GM23338 (cell line): ENCODE results near the gene TTC17. TPM values are rescaled to one million over a fixed set of nuclear protein-coding genes. Genes with fewer than 3 reads are reported as not detected.

Experiments used
- ATAC-seq: fragments of 200-7000 bp; cut with Tn5 transposase; 3 replicates; pipeline ENCODE4 v1.9.1; 2020
- DNase-seq: peaks from one replicate; pipeline ENCODE4 v3.0.0-alpha.2; 2015; ENCODE audit warnings: low spot score
- H2AFZ ChIP-seq: fragments of 200-600 bp; sonication (generic); 2 replicates; pipeline ENCODE4 v1.8.0; 2016; ENCODE audit warnings: antibody characterized with exemption, mild to moderate bottlenecking, moderate library complexity
- H3F3A ChIP-seq: fragments of 200-600 bp; sonication (generic); replicated peaks from 2 replicates; pipeline ENCODE4 v1.8.0; 2017; ENCODE audit warnings: antibody characterized with exemption, mixed run types, low read depth
- H3K27ac ChIP-seq: fragments of 200-600 bp; sonication (generic); 2 replicates; pipeline ENCODE4 v1.6.1; 2016; ENCODE audit warnings: low read depth
- H3K27me3 ChIP-seq: fragments of 200-600 bp; sonication (generic); 2 replicates; pipeline ENCODE4 v1.8.0; 2016; ENCODE audit warnings: mild to moderate bottlenecking, mixed run types, moderate library complexity; ENCODE audit not compliant: insufficient read depth
- H3K36me3 ChIP-seq: fragments of 200-600 bp; sonication (generic); 2 replicates; pipeline ENCODE4 v1.8.0; 2016; ENCODE audit warnings: mild to moderate bottlenecking; ENCODE audit not compliant: insufficient read depth
- H3K4me1 ChIP-seq: fragments of 200-600 bp; sonication (generic); 2 replicates; pipeline ENCODE4 v1.8.0; 2016; ENCODE audit warnings: mild to moderate bottlenecking, moderate library complexity; ENCODE audit not compliant: insufficient read depth
- H3K4me2 ChIP-seq: fragments of 200-600 bp; sonication (generic); 2 replicates; pipeline ENCODE4 v1.7.1; 2017; ENCODE audit warnings: mixed run types
- H3K4me3 ChIP-seq: fragments of 200-600 bp; sonication (generic); 2 replicates; pipeline ENCODE4 v1.6.1; 2016; ENCODE audit warnings: mixed run types
- H3K79me2 ChIP-seq: fragments of 200-600 bp; sonication (generic); replicated peaks from 2 replicates; pipeline ENCODE4 v1.8.0; 2017; ENCODE audit warnings: mild to moderate bottlenecking; ENCODE audit not compliant: insufficient read depth
- H3K9me2 ChIP-seq: fragments of 200-600 bp; sonication (generic); 2 replicates; pipeline ENCODE4 v1.8.0; 2017; ENCODE audit not compliant: insufficient read depth
- H4K20me1 ChIP-seq: fragments of 200-600 bp; sonication (generic); replicated peaks from 2 replicates; pipeline ENCODE4 v1.8.0; 2017; ENCODE audit warnings: mild to moderate bottlenecking; ENCODE audit not compliant: insufficient read depth
- H3K27ac Mint-ChIP-seq: 2 replicates; pipeline ENCODE4 v1.8.0; 2020; ENCODE audit warnings: inconsistent platforms, mild to moderate bottlenecking, moderate library complexity, mixed read lengths
- H3K27me3 Mint-ChIP-seq: 3 replicates; pipeline ENCODE4 v1.8.0; 2022; ENCODE audit warnings: low read depth, mild to moderate bottlenecking, moderate library complexity, mixed read lengths, inconsistent platforms; ENCODE audit not compliant: insufficient read depth, poor library complexity
- H3K36me3 Mint-ChIP-seq: 3 replicates; pipeline ENCODE4 v1.8.0; 2021; ENCODE audit warnings: low read depth, mild to moderate bottlenecking, inconsistent platforms, moderate library complexity, mixed read lengths
- H3K4me1 Mint-ChIP-seq: 3 replicates; pipeline ENCODE4 v1.8.0; 2020; ENCODE audit warnings: mild to moderate bottlenecking, inconsistent platforms, mixed read lengths
- H3K4me3 Mint-ChIP-seq: 3 replicates; pipeline ENCODE4 v1.8.0; 2021; ENCODE audit warnings: moderate library complexity, mild to moderate bottlenecking, inconsistent platforms, mixed read lengths
- H3K9me3 Mint-ChIP-seq: 3 replicates; pipeline ENCODE4 v1.8.0; 2020; ENCODE audit warnings: moderate library complexity, mild to moderate bottlenecking, inconsistent platforms, mixed read lengths
- CREB1 ChIP-seq: fragments of 250-450 bp; sonication (Bioruptor Pico); IDR thresholded peaks from 2 replicates; pipeline ENCODE4 v1.5.0; 2020; ENCODE audit warnings: low read depth, mild to moderate bottlenecking, moderate library complexity
- EZH2 ChIP-seq: fragments of 200-600 bp; sonication (generic); IDR thresholded peaks from one replicate; pipeline ENCODE4 v1.8.0; 2017; ENCODE audit warnings: antibody characterized with exemption, mild to moderate bottlenecking, low read depth; ENCODE audit not compliant: unreplicated experiment
- EZH2phosphoT487 ChIP-seq: fragments of 200-600 bp; sonication (generic); IDR thresholded peaks from one replicate; pipeline ENCODE4 v1.8.1; 2018; ENCODE audit warnings: antibody characterized with exemption; ENCODE audit not compliant: unreplicated experiment
- JUNB ChIP-seq: IDR thresholded peaks from one replicate; pipeline ENCODE4 v1.6.1; 2016; ENCODE audit warnings: antibody characterized with exemption; ENCODE audit not compliant: unreplicated experiment
- NANOG ChIP-seq: IDR thresholded peaks from 2 replicates; pipeline ENCODE4 v1.6.1; 2016; ENCODE audit warnings: antibody characterized with exemption, borderline replicate concordance
- POLR2AphosphoS5 ChIP-seq: IDR thresholded peaks from 2 replicates; pipeline ENCODE4 v1.6.1; 2016; ENCODE audit warnings: antibody characterized with exemption, low read depth
- STAT1 ChIP-seq: IDR thresholded peaks from one replicate; pipeline ENCODE4 v1.6.1; 2016; ENCODE audit warnings: antibody characterized with exemption; ENCODE audit not compliant: unreplicated experiment
- ZNF114 ChIP-seq: fragments of 250-450 bp; sonication (Bioruptor Pico); IDR thresholded peaks from 2 replicates; pipeline ENCODE4 v1.5.0; 2020; ENCODE audit warnings: mild to moderate bottlenecking, moderate library complexity
- ZNF331 ChIP-seq: fragments of 250-450 bp; sonication (Bioruptor Pico); IDR thresholded peaks from 2 replicates; pipeline ENCODE4 v1.5.0; 2020; ENCODE audit warnings: low read depth, mild to moderate bottlenecking, moderate library complexity
- polyA plus RNA-seq: library from polyadenylated mRNA; unstranded; fragments of >200 nt; fragmentation: Nextera tagmentation; extraction: Ambion mirVana; gene quantifications from 2 replicates; pipeline ENCODE4 v1.2.1, GENCODE V29; 2016
- total RNA-seq: library from RNA; depleted of rRNA; stranded (reverse); fragments of >200 nt; shearing (Covaris generic); gene quantifications from 2 replicates; pipeline ENCODE4 v1.2.3, GENCODE V29; 2014
- TF ChIP-seq, protein P1 (sequence below): IDR thresholded peaks from 2 replicates; pipeline ENCODE4 v1.6.1; 2016; ENCODE audit warnings: antibody characterized with exemption
- TF ChIP-seq, protein P2 (sequence below): fragments of 250-450 bp; sonication (Bioruptor Pico); IDR thresholded peaks from 2 replicates; pipeline ENCODE4 v1.5.0; 2020; ENCODE audit warnings: mild to moderate bottlenecking, moderate library complexity
- TF ChIP-seq, protein P3 (sequence below): IDR thresholded peaks from one replicate; pipeline ENCODE4 v1.6.1; 2018; ENCODE audit warnings: antibody characterized with exemption; ENCODE audit not compliant: unreplicated experiment
- TF ChIP-seq, protein P4 (sequence below), 2 experiments: fragments of 200-600 bp in 1 of 2; sonication (generic) in 1 of 2; conservative IDR thresholded peaks; 2 replicates each; pipeline versions ENCODE4 v1.5.1 to v1.6.1; 2016 to 2017; ENCODE audit warnings: antibody characterized with exemption in 2 of 2, low read depth in 2 of 2, mild to moderate bottlenecking in 2 of 2, moderate library complexity in 1 of 2

Gene TTC17
- total and polyA plus RNA-seq, 2 experiments from 2014 or later: 59.3 to 87.9 TPM

DNA sequence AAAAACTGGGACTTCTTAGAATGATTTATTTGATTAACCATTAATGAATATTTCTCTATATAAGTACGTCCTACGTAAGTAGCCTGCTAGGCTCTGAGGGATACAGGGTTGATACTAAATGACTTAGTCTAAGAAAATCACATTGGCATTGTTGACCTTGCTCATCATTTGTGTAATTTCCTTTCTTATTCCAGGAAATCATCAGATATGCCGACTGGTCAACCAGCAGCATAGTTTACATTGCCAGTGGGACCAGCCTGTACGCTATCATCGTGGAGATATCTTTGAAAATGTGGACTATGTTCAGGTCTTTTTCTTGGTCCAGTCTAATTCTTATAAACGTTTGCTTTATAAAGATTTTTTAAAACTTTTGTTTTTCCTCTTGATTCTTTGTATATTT is 42.5 kb downstream of the TTC17 start:
- no peaks in the 10 kb centered on the region for H3F3A ChIP-seq
- no peak overlapping the region for H3K27ac Mint-ChIP-seq

More for the DNA sequence above, 42.5 kb downstream of the TTC17 start:
- H3K4me2 ChIP-seq: no peak overlapping the region
- no peak overlapping the region for H3K27ac ChIP-seq
- H3K4me3 ChIP-seq: no peak overlapping the region
- H2AFZ ChIP-seq: no peak overlapping the region
- TF ChIP-seq, protein P1, sequence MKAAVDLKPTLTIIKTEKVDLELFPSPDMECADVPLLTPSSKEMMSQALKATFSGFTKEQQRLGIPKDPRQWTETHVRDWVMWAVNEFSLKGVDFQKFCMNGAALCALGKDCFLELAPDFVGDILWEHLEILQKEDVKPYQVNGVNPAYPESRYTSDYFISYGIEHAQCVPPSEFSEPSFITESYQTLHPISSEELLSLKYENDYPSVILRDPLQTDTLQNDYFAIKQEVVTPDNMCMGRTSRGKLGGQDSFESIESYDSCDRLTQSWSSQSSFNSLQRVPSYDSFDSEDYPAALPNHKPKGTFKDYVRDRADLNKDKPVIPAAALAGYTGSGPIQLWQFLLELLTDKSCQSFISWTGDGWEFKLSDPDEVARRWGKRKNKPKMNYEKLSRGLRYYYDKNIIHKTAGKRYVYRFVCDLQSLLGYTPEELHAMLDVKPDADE: no peak
- no peak for TF ChIP-seq CREB1 (CRISPR knock-in tag)
- TF ChIP-seq ZNF114 (CRISPR knock-in tag): no peak
- no peak for TF ChIP-seq EZH2phosphoT487
- TF ChIP-seq, protein P2, sequence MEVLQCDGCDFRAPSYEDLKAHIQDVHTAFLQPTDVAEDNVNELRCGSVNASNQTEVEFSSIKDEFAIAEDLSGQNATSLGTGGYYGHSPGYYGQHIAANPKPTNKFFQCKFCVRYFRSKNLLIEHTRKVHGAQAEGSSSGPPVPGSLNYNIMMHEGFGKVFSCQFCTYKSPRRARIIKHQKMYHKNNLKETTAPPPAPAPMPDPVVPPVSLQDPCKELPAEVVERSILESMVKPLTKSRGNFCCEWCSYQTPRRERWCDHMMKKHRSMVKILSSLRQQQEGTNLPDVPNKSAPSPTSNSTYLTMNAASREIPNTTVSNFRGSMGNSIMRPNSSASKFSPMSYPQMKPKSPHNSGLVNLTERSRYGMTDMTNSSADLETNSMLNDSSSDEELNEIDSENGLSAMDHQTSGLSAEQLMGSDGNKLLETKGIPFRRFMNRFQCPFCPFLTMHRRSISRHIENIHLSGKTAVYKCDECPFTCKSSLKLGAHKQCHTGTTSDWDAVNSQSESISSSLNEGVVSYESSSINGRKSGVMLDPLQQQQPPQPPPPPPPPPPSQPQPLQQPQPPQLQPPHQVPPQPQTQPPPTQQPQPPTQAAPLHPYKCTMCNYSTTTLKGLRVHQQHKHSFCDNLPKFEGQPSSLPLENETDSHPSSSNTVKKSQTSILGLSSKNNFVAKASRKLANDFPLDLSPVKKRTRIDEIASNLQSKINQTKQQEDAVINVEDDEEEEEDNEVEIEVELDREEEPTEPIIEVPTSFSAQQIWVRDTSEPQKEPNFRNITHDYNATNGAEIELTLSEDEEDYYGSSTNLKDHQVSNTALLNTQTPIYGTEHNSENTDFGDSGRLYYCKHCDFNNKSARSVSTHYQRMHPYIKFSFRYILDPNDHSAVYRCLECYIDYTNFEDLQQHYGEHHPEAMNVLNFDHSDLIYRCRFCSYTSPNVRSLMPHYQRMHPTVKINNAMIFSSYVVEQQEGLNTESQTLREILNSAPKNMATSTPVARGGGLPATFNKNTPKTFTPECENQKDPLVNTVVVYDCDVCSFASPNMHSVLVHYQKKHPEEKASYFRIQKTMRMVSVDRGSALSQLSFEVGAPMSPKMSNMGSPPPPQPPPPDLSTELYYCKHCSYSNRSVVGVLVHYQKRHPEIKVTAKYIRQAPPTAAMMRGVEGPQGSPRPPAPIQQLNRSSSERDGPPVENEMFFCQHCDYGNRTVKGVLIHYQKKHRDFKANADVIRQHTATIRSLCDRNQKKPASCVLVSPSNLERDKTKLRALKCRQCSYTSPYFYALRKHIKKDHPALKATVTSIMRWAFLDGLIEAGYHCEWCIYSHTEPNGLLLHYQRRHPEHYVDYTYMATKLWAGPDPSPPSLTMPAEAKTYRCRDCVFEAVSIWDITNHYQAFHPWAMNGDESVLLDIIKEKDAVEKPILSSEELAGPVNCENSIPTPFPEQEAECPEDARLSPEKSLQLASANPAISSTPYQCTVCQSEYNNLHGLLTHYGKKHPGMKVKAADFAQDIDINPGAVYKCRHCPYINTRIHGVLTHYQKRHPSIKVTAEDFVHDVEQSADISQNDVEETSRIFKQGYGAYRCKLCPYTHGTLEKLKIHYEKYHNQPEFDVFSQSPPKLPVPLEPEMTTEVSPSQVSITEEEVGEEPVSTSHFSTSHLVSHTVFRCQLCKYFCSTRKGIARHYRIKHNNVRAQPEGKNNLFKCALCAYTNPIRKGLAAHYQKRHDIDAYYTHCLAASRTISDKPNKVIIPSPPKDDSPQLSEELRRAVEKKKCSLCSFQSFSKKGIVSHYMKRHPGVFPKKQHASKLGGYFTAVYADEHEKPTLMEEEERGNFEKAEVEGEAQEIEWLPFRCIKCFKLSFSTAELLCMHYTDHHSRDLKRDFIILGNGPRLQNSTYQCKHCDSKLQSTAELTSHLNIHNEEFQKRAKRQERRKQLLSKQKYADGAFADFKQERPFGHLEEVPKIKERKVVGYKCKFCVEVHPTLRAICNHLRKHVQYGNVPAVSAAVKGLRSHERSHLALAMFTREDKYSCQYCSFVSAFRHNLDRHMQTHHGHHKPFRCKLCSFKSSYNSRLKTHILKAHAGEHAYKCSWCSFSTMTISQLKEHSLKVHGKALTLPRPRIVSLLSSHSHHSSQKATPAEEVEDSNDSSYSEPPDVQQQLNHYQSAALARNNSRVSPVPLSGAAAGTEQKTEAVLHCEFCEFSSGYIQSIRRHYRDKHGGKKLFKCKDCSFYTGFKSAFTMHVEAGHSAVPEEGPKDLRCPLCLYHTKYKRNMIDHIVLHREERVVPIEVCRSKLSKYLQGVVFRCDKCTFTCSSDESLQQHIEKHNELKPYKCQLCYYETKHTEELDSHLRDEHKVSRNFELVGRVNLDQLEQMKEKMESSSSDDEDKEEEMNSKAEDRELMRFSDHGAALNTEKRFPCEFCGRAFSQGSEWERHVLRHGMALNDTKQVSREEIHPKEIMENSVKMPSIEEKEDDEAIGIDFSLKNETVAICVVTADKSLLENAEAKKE: no peak
- no peak for TF ChIP-seq NANOG
- no peak for TF ChIP-seq STAT1
- TF ChIP-seq ZNF331 (CRISPR knock-in tag): no peak
- TF ChIP-seq, protein P3, sequence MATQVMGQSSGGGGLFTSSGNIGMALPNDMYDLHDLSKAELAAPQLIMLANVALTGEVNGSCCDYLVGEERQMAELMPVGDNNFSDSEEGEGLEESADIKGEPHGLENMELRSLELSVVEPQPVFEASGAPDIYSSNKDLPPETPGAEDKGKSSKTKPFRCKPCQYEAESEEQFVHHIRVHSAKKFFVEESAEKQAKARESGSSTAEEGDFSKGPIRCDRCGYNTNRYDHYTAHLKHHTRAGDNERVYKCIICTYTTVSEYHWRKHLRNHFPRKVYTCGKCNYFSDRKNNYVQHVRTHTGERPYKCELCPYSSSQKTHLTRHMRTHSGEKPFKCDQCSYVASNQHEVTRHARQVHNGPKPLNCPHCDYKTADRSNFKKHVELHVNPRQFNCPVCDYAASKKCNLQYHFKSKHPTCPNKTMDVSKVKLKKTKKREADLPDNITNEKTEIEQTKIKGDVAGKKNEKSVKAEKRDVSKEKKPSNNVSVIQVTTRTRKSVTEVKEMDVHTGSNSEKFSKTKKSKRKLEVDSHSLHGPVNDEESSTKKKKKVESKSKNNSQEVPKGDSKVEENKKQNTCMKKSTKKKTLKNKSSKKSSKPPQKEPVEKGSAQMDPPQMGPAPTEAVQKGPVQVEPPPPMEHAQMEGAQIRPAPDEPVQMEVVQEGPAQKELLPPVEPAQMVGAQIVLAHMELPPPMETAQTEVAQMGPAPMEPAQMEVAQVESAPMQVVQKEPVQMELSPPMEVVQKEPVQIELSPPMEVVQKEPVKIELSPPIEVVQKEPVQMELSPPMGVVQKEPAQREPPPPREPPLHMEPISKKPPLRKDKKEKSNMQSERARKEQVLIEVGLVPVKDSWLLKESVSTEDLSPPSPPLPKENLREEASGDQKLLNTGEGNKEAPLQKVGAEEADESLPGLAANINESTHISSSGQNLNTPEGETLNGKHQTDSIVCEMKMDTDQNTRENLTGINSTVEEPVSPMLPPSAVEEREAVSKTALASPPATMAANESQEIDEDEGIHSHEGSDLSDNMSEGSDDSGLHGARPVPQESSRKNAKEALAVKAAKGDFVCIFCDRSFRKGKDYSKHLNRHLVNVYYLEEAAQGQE: no peak
- TF ChIP-seq, protein P4, sequence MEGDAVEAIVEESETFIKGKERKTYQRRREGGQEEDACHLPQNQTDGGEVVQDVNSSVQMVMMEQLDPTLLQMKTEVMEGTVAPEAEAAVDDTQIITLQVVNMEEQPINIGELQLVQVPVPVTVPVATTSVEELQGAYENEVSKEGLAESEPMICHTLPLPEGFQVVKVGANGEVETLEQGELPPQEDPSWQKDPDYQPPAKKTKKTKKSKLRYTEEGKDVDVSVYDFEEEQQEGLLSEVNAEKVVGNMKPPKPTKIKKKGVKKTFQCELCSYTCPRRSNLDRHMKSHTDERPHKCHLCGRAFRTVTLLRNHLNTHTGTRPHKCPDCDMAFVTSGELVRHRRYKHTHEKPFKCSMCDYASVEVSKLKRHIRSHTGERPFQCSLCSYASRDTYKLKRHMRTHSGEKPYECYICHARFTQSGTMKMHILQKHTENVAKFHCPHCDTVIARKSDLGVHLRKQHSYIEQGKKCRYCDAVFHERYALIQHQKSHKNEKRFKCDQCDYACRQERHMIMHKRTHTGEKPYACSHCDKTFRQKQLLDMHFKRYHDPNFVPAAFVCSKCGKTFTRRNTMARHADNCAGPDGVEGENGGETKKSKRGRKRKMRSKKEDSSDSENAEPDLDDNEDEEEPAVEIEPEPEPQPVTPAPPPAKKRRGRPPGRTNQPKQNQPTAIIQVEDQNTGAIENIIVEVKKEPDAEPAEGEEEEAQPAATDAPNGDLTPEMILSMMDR (conservative IDR thresholded peaks at IDR 0.05; ENCODE audit: low read depth in 2 of 2): no peak
- no peak for TF ChIP-seq POLR2AphosphoS5
- no peak for TF ChIP-seq JUNB
- no peak for TF ChIP-seq EZH2
- DNase-seq (no peak), ATAC-seq (no peak)
- H3K36me3 ChIP-seq: peaks cover 30% of the 10 kb centered on the region
- peaks cover 50% of the 10 kb centered on the region for H3K36me3 Mint-ChIP-seq
- no peak overlapping the region for H3K4me3 Mint-ChIP-seq
- H3K9me2 ChIP-seq: no peaks in the 10 kb centered on the region
- no peaks in the 10 kb centered on the region for H3K79me2 ChIP-seq
- H3K27me3 Mint-ChIP-seq: no peaks in the 10 kb centered on the region
- H3K4me1 ChIP-seq: peaks cover 6% of the 10 kb centered on the region; the same call in 1 of the 2 replicates
- H3K4me1 Mint-ChIP-seq: peaks cover 19% of the 10 kb centered on the region
- H3K9me3 Mint-ChIP-seq: no peaks in the 10 kb centered on the region
- H3K27me3 ChIP-seq: no peaks in the 10 kb centered on the region
- no peaks in the 10 kb centered on the region; the same call in 1 of the 2 replicates for H4K20me1 ChIP-seq
